Measurements from ENCODE around the gene RFC3. TPM values are rescaled to one million over a fixed set of nuclear protein-coding genes. Genes with fewer than 3 reads are reported as not detected.
"Not testable (repeated sequence)": the region's sequence is repeated elsewhere in the genome, so short reads cannot be mapped to it uniquely, and the experiment has no call there.

RFC3 gene
- total RNA-seq, 1 experiment from 2014 or later = 38.2 TPM

GRCh38 chr13:33782631-33783030 is 35.3 kb upstream of the RFC3 start:
- no TSS peak for BruUV-seq (replicated peaks)
- no peak for ATAC-seq
- Histone ChIP-seq H3K27me3 (ENCODE audit: insufficient read depth, low read length) (no peaks in the 10 kb centered on the region), H2AFZ (ENCODE audit: low read depth, low read length, poor library complexity, severe bottlenecking) (no peak overlapping the region), H3K9me3 (ENCODE audit: control insufficient read depth in 1 of 2, insufficient read depth in 1 of 2, low read depth in 1 of 2, low read length in 2 of 2) (no peaks in the 10 kb centered on the region; a peak in 1 of 4 replicates), H3K4me3 (replicated peaks in 1 of 2; ENCODE audit: low read depth in 1 of 2, low read length in 2 of 2) (no peak overlapping the region), H3K4me2 (ENCODE audit: low read length) (no peak overlapping the region), H3K9me2 (ENCODE audit: insufficient read depth) (no peaks in the 10 kb centered on the region), H3K36me3 (ENCODE audit: control insufficient read depth in 1 of 2, insufficient read depth in 2 of 2, low read length in 2 of 2) (no peaks in the 10 kb centered on the region), H3K27ac (ENCODE audit: low read depth, low read length) (no peak overlapping the region), H4K20me1 (ENCODE audit: insufficient read depth) (no peaks in the 10 kb centered on the region), H3K79me2 (ENCODE audit: insufficient read depth, low read length) (no peaks in the 10 kb centered on the region), H3K9ac (ENCODE audit: low read length) (no peak overlapping the region), H3K4me1 (ENCODE audit: control insufficient read depth in 1 of 2, insufficient read depth in 2 of 2, low read length in 2 of 2) (no peaks in the 10 kb centered on the region)
- POLR2A ChIA-PET = no interaction called here
- DNase-seq (ENCODE audit: low read depth, low spot score) = no peak
- TF ChIP-seq POLR2A (IDR thresholded peaks at IDR 0.05; ENCODE audit: borderline replicate concordance, extremely low read depth, insufficient read depth, insufficient read length) = no peak
- no peak for TF ChIP-seq POLR2AphosphoS5 (IDR thresholded peaks at IDR 0.05; ENCODE audit: low read depth, low read length)
- RAD21 ChIA-PET (ENCODE audit: low non-redundant PET in 1 of 2, low total read pairs in 2 of 2, uncharacterized antibody in 2 of 2, unreplicated experiment in 2 of 2) = no interaction called here
- CTCF ChIA-PET = no interaction called here
- intact Hi-C loops (cut with micrococcal nuclease) = no loop called here

- RAD21 ChIA-PET (ENCODE audit: low non-redundant PET in 1 of 2, low total read pairs in 2 of 2, uncharacterized antibody in 2 of 2, unreplicated experiment in 2 of 2); H3K4me1 ChIP-seq (ENCODE audit: control insufficient read depth in 1 of 2, insufficient read depth in 2 of 2, low read length in 2 of 2); H3K79me2 ChIP-seq (ENCODE audit: insufficient read depth, low read length); POLR2A ChIA-PET; H3K9me3 ChIP-seq (ENCODE audit: control insufficient read depth in 1 of 2, insufficient read depth in 1 of 2, low read depth in 1 of 2, low read length in 2 of 2); BruUV-seq (replicated peaks); H4K20me1 ChIP-seq (ENCODE audit: insufficient read depth); intact Hi-C loops (cut with micrococcal nuclease); H3K4me3 ChIP-seq (replicated peaks in 1 of 2; ENCODE audit: low read depth in 1 of 2, low read length in 2 of 2); H3K27me3 ChIP-seq (ENCODE audit: insufficient read depth, low read length); H2AFZ ChIP-seq (ENCODE audit: low read depth, low read length, poor library complexity, severe bottlenecking); ATAC-seq; H3K27ac ChIP-seq (ENCODE audit: low read depth, low read length); CTCF ChIA-PET; H3K9me2 ChIP-seq (ENCODE audit: insufficient read depth); DNase-seq (ENCODE audit: low read depth, low spot score); H3K4me2 ChIP-seq (ENCODE audit: low read length); H3K9ac ChIP-seq (ENCODE audit: low read length); H3K36me3 ChIP-seq (ENCODE audit: control insufficient read depth in 1 of 2, insufficient read depth in 2 of 2, low read length in 2 of 2): not testable (repeated sequence)
These were observed 34.7 kb upstream of the RFC3 start for GRCh38 chr13:33783212-33783611.

GRCh38 chr13:33784738-33785137 is 33.2 kb upstream of the RFC3 start:
- Histone ChIP-seq H3K4me3 (replicated peaks in 1 of 2; ENCODE audit: low read depth in 1 of 2, low read length in 2 of 2) (no peak overlapping the region), H2AFZ (ENCODE audit: low read depth, low read length, poor library complexity, severe bottlenecking) (no peak overlapping the region), H3K4me1 (ENCODE audit: control insufficient read depth in 1 of 2, insufficient read depth in 2 of 2, low read length in 2 of 2) (no peaks in the 10 kb centered on the region), H3K9ac (ENCODE audit: low read length) (no peak overlapping the region), H3K9me3 (ENCODE audit: control insufficient read depth in 1 of 2, insufficient read depth in 1 of 2, low read depth in 1 of 2, low read length in 2 of 2) (no peaks in the 10 kb centered on the region; a peak in 1 of 4 replicates), H3K9me2 (ENCODE audit: insufficient read depth) (no peaks in the 10 kb centered on the region), H3K27me3 (ENCODE audit: insufficient read depth, low read length) (no peaks in the 10 kb centered on the region), H3K4me2 (ENCODE audit: low read length) (no peak overlapping the region), H4K20me1 (ENCODE audit: insufficient read depth) (no peaks in the 10 kb centered on the region), H3K79me2 (ENCODE audit: insufficient read depth, low read length) (no peaks in the 10 kb centered on the region), H3K36me3 (ENCODE audit: control insufficient read depth in 1 of 2, insufficient read depth in 2 of 2, low read length in 2 of 2) (no peaks in the 10 kb centered on the region), H3K27ac (ENCODE audit: low read depth, low read length) (no peak overlapping the region)
- DNase-seq (ENCODE audit: low read depth, low spot score) = no peak
- RAD21 ChIA-PET (ENCODE audit: low non-redundant PET in 1 of 2, low total read pairs in 2 of 2, uncharacterized antibody in 2 of 2, unreplicated experiment in 2 of 2) = no interaction called here
- POLR2A ChIA-PET = no interaction called here
- intact Hi-C loops (cut with micrococcal nuclease) = no loop called here
- BruUV-seq (replicated peaks) = no TSS peak
- ATAC-seq = no peak
- CTCF ChIA-PET = no interaction called here
- TF ChIP-seq EGR1 (IDR thresholded peaks at IDR 0.05; ENCODE audit: low read depth) = no peak
- TF ChIP-seq SIN3A (IDR thresholded peaks at IDR 0.05; ENCODE audit: low read depth) = no peak
- TF ChIP-seq ZNF274 (IDR thresholded peaks at IDR 0.05; ENCODE audit: low read depth, low read length) = no peak
- TF ChIP-seq REST (IDR thresholded peaks at IDR 0.05; ENCODE audit: low read depth) = no peak
- no peak for TF ChIP-seq ZBTB33 (IDR thresholded peaks at IDR 0.05; ENCODE audit: extremely low read depth, insufficient replicate concordance, low read length)
- no peak for TF ChIP-seq ATF3 (IDR thresholded peaks at IDR 0.05)
